Measurements from ENCODE around the gene HSP90AB1. TPM values are rescaled to one million over a fixed set of nuclear protein-coding genes. Genes with fewer than 3 reads are reported as not detected.

The HSP90AB1 gene
- total and polyA plus RNA-seq, 2 of the 8 experiments (the other 6 are each of a cell fraction or from before 2014, with no cell fraction given) = 1,564 to 2,297 TPM

DNA sequence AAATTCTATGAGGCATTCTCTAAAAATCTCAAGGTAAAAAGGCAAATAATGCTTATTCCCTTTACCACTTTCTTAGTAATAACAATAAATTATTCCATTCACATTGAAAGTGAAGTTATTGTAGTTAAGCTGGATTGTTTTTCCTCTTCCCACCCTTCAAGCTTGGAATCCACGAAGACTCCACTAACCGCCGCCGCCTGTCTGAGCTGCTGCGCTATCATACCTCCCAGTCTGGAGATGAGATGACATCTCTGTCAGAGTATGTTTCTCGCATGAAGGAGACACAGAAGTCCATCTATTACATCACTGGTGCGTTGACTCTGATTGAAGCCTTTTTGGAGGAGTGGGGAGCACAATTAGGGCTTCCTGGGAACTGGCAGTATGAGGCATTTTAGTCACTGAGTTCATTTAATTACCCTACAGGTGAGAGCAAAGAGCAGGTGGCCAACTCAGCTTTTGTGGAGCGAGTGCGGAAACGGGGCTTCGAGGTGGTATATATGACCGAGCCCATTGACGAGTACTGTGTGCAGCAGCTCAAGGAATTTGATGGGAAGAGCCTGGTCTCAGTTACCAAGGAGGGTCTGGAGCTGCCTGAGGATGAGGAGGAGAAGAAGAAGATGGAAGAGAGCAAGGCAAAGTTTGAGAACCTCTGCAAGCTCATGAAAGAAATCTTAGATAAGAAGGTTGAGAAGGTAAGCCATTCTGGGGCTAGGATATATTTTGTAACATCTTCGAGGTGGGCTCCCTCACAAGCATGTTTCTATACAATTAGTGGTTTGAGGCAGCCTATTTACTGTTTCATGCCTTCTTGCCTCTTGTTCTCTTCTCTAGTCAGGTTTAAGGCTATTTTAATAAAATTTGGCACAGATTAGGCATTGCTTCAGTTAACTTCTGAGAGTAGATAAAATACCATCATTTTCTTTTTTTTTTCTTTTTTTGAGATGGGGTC, 4.9 kb downstream of the HSP90AB1 start (continued):
- TF ChIP-seq POLR2AphosphoS5 (IDR thresholded peaks at IDR 0.05; ENCODE audit: low read depth, low read length) = peak; percentile 66
- no peak for TF ChIP-seq BCL11A (IDR thresholded peaks at IDR 0.05; ENCODE audit: low read depth in 2 of 2, low read length in 2 of 2)
